ENCODE data around the gene RITA1.
"Not testable (repeated sequence)": the region's sequence is repeated elsewhere in the genome, so short reads cannot be mapped to it uniquely, and the experiment has no call there.

Gene RITA1

DNA sequence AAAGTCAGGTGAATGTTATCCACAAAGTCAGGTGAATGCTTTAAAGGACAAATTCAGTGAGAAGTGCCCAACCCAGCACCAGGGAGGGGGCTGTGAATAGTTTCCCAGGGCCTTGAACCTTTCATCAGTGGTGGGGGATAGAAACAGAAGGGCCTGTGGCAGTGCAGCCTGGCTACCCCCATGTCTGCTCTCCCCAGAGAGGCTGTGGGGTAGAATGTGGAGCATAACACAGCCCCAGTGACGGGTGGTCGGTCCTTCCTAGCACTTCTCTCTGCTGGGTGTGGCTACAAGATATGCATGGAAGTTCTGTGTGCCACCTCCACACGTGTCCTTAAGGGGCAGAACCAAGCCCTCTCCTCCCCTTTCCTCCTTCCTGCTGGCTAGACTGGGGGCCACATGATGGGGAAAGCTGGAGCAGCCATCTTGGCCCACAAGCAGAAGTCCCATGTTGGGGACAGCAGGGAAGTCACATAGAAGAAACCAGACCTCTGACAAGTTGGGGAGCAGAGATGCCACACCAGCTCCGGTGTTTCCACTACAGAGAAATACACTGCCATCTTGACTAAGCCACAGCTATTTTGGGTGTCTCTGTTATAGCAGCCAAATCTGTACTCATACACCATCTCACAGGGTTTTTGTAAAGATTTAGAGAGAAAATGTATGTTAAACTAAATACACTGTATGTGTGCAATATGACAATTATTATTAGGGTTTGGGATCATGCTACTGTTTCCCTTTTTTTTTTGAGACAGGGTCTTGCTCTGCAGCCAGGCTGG, 17.0 kb downstream of the RITA1 start:
- no peak for DNase-seq (ENCODE audit: low read depth)

DNA sequence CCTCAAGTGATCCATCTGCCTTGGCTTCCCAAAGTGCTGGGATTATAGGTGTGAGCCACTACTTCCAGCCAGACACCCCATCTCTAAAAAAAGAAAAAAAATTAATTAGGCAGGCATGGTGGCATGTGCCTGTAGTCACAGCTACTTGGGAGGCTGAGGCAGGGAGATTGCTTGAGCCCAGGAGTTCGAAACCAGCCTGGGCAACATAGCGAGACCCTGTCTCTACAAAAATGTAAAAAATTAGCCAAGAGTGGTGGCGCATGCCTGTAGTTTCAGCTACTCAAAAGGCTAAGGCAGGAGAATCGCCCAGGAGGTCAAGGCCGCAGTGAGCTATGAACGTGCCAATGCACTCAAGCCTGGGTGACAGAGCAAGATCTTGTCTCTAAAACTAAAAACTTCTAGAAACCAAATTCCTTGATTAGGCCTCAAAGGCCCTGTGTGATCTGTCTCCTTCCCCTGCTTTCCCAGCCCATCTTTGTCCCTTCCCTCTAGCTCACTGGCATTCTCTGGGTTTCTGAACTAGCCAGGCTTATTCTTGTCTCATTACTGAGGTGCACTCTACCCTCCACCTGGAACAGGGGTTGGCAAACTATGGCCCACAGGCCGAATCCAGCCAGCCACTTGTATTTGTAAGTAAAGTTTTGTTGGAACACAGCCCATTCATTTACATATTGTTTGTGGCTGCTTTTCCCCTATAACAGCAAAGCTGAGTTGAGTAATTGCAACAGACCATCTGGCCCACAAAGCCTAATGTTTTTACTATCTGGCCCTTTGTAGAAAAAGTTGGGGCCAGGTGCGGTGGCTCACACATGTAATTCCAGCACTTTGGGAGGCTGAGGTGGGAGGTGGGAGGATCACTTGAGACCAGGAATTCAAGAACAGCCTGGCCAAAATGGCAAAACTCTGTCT, 18.6 kb downstream of the RITA1 start:
- DNase-seq (ENCODE audit: low read depth), result peak; percentile 48

DNA sequence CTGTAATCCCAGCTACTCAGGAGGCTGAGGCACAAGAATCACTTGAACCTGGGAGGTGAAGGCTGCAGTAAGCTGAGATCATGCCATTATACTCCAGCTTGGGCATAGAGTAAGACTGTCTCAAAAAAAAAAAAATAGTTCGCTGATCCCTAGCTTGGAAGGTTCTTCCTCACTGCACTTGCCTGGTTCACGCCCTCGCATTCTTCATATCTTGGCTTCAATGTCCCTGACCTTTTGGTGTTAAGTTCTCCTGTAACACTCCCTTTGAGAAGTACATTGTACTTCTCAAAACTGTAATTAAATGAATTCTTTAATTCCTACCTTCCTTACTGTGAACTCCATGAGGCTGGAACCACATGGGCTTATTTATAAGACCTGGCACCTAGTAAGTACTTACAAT, 19.3 kb downstream of the RITA1 start:
- DNase-seq (ENCODE audit: low read depth), result no peak

DNA sequence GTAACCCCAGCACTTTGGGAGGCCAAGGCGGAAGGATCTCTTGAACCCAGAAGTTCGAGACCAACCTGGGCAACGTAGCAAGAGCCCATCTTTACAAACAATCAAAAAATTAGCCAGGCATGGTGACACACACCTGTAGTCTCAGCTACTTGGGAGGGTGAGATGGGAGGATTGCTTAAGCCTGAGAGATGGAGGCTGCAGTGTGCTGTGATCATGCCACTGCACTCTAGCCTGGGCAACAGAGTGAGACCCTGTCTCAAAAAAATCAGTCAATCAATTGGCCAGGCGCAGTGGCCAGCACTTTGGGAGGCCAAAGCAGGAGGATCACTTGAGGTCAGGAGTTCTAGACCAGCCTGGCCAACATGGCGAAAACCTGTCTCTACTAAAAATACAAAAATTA, 21.3 kb downstream of the RITA1 start:
- not testable (repeated sequence) for DNase-seq (ENCODE audit: low read depth)

DNA sequence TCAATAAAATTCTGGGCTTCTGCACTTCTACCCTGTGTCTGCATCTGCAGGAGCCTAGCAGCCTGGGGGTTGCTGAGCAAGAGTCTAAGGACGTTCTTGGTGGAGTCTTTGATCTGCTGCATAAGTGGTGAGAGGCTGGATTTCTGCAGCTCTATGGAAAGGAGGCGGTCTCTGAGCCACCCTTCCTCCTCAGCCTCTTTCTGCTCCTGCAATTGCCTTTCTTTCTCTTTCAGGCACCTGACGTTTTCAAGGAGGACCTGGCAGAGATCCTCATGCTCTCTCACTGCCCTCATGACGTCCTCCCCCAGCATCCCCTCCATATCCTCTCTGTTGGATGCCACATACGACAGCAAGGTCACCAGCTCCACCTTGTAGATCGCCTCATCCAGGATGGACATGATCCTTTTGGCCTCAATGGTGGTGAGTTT, 22.1 kb downstream of the RITA1 start:
- DNase-seq (ENCODE audit: low read depth), result no peak

DNA sequence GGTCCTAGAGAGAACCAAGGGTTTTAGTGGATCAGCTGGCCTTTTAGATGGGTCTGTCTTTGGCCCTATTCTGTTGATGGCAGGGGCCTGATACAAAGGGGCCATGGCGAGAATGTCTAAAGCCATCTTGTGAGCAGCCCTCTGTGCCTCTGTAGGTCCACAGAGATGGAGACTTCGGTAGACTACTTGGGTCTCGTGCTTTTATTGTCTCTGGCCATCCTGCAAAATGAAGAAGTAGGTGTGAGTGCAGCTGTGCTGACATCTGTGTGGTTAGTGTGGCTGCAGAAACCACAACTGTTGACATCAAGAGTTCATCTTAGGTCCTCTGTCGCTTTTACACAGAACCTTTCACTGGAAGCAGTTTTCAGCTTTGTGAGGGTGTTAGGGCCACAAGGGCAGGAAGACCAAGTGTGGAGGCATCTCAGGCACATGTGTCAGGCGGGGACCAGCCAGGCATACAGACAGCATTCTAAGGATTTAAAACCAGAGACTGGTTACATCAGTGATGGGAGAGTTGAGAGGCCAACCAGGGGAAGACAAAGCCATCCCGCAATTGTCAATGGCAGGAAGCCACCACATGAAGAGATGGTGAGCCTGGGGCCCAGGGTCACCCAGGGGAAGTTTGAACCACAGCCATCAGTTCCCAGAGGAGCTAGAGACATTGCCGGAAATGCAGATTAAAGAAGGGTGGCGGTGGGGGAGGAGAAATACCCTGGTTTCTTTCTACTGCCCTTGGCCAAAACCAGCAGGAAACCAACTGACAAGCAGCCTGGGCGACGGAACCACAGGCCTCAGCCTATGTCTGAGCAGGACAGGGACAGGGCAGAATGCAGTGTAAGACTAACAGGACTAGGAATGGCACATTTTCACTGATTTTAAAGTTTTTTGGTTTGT, 22.8 kb downstream of the RITA1 start:
- no peak for DNase-seq (ENCODE audit: low read depth)

DNA sequence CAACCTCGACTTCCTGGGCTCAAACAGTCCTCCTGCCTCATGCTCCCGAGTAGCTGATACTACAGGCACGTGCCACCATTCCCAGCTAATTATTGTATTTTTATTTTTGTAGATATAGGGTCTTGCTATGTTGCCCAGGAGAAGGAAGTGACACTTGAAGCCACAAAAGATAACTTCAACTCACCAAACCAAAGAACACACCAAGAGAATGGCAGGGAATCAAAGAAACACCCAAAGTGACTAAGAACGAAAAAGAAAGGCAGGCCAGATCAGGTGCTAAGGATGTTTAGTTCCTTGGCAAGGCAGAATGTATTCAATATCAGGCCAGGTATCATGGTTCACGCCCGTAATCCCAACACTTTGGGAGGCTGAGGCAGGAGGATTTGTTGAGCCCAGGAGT, 25.6 kb downstream of the RITA1 start:
- no peak for DNase-seq (ENCODE audit: low read depth)

DNA sequence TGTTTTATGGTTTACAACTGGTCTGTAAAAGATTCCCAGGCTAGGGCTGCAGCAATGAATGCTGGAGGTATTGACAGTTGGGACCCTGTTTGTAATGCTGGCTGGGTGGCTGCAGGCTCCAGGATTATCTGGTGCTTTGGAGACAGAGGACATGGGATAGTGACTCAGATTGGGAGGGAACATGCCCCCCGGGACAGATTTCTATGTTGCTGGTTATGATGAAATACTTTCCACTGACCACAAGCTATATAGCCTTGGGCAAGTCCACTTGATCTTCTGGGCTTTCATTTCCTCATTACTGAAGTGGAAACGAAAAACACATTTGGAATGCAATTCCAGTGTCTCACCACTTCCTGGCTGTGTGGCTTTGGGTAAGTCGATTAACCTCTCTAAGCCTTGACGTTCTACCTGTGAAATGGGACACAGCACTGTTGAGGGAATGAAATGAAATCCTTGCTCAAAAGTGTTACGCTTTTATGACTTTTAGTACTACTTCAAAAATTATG, 29.4 kb downstream of the RITA1 start:
- DNase-seq (ENCODE audit: low read depth), result peak; percentile 99

DNA sequence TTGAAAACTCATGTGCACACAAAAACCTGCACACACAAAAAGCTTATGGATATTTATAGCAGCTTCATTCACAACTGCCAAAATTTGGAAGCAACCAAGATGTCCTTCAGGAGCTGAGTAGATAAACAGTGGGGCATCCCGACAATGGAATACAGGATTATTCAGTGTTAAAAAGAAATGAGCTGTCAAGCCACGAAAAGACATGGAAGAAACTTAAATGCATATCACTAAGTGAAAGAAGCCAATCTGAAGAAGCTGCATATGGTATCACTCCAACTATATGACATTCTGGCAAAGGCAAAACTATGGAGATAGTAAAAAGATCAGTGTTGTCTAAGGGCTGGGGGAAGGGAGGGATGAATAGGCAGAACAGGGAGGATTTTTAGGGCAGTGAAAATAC, 30.5 kb downstream of the RITA1 start:
- DNase-seq (ENCODE audit: low read depth), result no peak

DNA sequence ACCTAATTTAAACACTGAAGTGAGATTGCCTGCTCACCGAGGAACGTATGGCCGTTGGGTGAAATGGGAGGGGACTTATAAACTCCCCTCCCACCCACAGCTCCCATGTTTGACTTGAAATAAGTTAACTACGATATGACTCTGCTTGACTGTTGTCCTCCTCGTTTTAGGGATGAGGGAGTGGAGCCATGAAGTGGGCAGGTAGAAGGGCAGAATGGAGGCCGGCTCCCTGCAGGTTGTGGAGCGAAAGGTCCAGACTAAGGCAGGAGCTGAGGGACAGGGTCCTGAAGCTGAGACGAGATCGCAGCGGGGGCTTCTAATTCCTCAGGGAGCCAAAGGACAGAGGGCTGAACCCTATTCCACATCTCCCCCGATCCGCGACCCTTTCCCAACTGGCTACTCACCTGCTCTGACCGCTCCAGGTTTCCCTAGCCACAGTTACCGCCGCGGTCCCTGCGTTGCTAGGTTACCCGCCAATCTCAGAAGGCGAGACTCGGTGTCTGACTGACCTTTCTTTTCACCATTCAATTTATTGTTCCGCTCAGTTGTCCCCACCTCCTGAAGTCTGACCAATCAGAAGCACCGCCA, 35.2 kb downstream of the RITA1 start:
- no peak for DNase-seq (ENCODE audit: low read depth)

DNA sequence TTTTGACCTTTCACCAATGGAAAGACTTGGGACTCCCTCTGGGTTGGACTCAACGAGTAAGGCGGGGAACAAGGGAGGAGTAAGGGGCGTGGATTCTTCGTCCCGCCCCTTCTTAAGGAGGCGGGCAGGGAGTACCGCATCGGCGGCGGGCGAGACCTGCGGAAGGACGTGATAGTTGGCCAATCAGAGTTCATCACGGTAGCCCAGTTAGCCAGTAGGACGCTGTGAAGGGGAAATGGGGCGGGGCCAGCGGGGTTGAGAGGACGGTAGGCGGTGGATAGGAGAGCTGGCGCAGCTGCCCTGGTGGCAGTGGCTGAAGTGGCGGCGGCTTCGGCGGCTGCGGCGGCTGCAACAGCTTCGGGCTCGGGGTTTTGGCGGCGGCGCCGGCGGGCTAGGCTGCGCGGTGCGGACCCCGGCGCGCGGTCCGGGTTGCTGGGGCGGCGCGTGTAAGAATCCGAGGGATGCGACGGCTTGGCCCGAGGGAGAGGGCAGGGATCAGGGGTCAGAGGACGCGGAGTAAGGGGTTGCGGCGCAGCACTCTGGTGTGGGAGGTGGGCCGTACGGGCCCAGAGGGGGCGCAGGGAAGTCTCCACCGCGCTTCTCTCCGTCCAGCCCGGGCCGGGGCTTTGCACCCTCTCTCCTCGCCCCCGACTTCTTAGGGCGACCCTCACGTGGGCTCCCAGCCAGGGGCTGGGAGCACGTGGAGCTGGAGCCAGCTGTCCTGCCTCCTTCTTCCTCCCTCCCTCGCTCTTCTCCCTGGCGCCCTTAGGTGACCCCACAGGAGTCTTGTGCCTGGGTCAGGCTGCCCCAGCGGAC, 35.9 kb downstream of the RITA1 start, which contains the start of gene TPCN1:
Gene TPCN1 (plus strand): TSS at position 284 of the 816 bp plus-strand sequence. CDS start 5,389 bp downstream, outside the sequence.
- DNase-seq (ENCODE audit: low read depth), result peak; percentile 100

DNA sequence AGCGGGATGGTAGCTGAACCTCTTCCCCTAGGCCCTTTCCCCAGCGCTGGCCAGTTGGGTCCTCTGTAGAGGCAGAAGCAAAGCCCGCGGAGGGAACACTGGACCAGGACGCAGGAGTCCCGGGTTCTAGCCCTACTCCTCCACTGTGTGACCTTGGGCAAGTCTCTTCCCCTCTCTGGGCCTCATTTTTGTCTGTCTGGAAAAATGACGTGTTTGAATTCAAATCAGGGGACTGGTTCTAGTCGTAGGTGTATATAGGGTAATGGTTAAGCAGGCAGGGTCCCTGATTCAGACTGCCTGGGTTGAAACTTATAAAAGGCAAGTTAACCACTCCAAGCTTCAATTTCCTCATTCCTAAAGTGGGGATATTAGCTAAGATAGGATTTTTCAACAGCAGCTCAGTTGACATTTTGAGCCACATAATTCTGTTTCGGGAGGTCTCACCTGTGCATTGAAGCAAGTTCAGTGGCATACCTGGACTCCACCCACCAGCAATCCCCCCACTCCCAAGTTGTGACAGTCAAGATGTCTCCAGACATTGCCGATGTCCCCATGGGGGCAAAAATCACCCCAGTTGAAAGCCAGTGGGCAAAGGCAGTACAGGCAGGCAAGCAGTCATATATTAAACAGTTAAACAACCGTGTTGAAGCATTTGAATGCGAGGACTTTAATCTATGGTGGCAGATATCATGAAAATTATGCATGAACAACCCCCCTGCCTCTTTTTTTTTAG, 36.6 kb downstream of the RITA1 start:
- DNase-seq (ENCODE audit: low read depth), result no peak

DNA sequence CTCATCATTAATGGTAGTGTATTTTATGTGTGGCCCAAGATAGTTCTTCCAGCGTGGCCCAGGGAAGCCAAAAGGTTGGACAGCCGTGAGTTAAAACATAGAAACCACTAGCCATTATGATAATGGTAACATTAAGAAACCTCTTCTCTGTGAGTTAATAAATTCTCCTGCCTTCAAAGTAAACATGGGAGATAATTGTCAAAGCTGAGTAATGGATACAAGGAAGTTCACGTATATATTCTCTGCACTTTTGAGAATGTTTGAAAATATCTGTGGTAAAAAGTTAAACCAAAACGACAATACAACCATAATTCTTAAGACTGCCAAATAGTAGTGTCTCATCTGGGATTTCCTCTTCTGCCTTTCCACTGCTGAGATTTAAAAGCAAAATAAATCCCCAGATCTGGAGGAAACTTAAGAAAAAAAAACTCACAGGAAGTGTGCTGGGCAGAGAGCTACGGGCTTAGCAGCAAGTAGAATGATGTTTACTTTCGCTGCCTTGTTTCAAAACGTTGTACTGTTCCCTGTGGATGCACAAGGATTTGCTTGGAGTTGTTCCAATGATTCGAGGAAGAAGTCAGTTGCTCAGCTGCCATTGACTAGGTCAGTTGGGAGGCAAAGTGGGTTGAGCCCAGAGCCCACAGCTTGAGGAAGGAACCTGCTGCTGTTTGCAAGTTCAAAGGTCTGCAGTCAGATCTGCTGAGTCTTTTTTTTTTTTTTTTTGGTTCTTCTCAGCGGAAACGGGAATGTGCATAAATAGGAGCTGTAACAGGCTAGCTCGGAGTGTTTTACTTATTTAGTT, 37.4 kb downstream of the RITA1 start:
- peak; percentile 95 for DNase-seq (ENCODE audit: low read depth)

DNA sequence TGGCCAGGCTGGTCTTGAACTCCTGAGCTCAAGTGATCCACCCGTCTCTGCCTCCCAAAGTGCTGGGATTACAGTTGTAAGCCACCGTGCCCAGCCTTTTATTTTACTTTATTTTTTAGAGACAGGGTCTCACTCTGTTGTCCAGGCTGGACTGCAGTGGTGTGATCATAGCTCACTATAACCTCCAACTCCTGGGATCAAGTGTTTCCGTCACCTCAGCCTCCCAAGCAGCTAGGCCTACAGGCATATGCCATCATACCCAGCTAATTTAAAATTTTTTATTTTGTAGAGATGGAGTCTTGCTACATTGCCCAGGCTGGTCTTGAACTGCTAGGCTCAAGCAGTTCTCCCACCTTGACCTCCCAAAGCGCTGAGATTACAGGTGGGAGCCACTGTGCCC, 39.4 kb downstream of the RITA1 start:
- DNase-seq (ENCODE audit: low read depth), result no peak

DNA sequence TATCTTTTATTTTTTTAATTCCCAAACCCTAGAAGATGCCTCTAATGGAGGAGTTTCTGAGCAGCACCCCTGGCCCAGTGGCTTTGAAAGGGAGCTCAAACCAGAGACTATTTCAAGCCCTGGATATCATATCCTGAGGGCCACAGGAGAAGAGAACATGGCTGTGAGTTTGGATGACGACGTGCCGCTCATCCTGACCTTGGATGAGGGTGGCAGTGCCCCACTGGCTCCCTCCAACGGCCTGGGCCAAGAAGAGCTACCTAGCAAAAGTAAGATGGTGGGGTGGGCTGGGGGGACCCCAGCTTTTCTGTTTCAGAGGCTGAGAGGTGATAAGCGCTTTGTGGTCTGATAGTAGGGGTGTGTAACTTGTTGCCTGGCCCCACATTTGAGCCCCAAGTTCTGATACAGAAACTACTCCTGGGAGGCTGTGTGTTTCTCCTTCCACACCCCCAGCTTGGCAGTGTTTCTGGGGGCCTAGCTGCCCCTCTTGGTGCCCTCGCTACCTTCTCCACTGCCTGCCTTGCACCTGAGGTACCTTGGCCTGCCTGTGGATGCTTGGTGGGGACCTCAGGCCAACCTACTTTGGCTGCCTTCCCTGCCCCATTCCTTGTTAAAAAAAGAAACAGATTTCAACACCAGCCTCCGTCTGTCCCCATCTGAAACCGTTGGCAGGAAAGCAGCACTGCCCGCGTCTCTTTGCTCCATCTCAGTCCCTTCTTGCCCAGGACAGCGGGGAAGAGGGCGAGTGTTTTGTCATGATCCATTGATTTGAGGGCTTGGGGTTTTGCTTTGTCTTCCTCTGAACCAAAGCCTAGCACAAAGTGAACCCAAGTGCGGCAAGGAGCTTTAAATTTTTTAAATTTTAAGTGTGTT, 41.4 kb downstream of the RITA1 start:
- DNase-seq (ENCODE audit: low read depth), result no peak

DNA sequence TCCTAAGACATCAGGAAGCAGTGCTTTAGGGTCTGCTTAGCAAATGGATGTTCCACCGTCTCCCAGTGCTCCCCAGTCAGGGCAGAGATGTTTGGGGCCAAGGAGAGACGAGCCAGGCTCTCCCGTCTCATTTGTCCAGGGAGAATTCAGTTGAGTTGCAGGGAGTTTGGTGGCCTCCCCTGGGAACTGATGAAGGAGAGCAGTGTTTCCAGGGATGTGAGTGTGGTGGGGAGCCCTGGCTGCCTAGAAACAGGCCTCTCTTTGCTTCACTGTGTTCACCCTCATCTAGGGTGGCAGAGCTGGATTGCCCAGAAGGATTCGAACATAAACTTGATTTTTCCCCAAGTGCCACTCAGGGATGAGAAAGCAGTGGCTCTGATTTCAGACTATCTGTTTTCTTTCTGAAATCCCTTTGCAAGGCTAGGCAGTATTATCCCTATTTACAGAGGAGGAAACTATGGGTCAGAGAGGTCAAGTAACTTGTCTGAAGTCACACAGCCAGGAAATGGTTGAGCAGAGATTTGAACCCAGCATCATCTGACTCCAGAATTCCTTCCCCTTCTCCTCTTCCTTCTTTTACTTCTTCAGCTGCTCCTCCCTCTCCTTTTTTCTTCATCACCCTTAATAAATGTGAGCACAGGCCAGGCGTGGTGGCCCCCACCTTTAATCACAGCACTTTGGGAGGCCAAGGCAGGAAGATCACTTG, 42.3 kb downstream of the RITA1 start:
- DNase-seq (ENCODE audit: low read depth), result no peak

DNA sequence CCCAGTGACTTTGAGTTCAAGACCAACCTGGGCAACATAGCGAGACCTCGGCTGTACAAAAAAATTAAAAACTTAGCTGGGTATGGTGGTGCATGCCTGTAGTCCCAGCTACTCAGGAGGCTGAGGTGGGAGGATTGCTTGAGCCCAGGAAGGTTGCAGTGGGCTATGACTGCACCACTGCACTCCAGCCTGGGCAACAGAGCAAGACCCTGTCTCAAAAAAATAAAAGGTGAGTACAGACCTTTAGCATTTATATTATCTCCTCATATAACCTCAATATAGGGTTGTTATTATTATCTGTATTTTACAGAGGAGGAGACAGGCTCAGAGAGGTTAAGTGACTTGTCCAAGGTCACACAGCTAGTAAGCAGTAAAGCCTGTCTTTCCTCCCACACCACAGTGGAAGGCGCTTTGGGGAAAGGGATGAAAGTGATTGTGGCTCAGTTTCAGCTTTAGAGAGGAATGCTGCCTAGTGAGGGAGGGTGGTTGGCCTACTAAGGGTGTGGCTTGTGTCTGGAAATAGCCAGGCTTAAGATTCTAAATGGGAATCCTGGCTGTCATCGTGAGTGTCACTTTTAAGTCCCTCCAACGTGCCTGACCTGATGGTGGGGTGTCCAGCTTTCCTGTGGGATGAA, 43.0 kb downstream of the RITA1 start:
- no peak for DNase-seq (ENCODE audit: low read depth)

Data from amniotic epithelial cell (primary cell).